T follicular helper cell (primary cell): ENCODE results near the gene SERTAD1.

Source experiments
- DNase-seq: peaks from one replicate; pipeline ENCODE4 v3.0.0-alpha.2; 2020; ENCODE audit warnings: low read depth

Gene SERTAD1

GRCh38 chr19:40400559-40400958 is 25.2 kb downstream of the SERTAD1 start:
- DNase-seq = no peak

GRCh38 chr19:40398417-40399131 is 27.2 kb downstream of the SERTAD1 start:
- peak; percentile 57 for DNase-seq

DNA sequence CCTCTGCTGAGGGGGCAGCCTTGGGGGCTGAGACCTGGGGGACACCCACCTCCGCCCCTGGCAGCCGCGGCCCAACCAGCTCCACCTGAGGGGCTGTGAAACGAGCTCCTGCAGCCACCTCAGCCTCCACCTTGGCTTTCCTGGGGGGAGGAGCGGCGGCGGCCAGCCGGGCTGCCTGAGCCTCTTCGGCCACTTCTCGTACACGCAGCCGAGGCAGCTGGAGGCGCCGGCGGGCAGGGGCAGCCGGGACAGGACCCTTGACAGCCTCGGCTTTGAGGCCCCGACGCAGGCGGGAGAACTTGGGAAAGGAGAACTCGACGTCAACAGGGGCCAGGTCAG is 28.3 kb downstream of the SERTAD1 start:
- DNase-seq = no peak

GRCh38 chr19:40396886-40397567 is 28.8 kb downstream of the SERTAD1 start:
- DNase-seq = no peak

DNA sequence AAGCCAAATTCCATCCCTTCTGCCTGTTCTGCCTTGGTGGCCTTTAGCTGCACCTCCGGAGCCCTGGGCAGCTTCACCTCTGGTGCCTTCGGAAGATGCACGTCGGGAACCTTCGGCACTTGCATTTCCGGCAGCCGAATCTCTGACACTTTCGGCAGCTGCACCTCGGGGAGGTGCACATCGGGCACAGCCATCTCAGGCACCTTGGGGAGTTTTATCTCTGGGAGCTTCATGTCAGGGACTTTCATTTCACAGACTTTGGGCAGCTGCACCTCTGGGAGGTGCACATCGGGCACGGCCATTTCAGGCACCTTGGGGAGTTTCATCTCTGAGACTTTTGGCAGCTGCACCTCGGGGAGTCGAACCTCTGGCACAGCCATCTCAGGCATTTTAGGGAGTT is 29.8 kb downstream of the SERTAD1 start:
- DNase-seq = no peak

DNA sequence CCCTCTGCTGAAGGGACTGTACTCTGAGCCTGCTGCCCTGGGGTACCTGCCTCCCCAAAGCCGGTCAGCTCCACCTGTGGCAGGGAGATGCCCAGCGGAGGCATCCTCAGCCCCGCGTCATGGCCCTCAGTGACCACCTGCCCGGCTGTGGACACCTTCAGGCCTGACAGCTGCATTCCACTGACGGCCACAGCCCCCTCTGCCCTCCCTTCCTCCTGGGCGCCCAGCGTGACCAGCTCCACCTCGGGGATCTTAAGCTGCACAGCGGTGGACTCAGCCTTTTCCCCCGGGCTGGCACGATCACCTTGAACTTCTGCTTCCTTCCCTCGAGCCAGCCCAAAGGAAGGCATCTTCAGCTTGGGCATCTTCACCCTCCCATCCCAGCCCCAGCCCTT is 31.0 kb downstream of the SERTAD1 start:
- no peak for DNase-seq

DNA sequence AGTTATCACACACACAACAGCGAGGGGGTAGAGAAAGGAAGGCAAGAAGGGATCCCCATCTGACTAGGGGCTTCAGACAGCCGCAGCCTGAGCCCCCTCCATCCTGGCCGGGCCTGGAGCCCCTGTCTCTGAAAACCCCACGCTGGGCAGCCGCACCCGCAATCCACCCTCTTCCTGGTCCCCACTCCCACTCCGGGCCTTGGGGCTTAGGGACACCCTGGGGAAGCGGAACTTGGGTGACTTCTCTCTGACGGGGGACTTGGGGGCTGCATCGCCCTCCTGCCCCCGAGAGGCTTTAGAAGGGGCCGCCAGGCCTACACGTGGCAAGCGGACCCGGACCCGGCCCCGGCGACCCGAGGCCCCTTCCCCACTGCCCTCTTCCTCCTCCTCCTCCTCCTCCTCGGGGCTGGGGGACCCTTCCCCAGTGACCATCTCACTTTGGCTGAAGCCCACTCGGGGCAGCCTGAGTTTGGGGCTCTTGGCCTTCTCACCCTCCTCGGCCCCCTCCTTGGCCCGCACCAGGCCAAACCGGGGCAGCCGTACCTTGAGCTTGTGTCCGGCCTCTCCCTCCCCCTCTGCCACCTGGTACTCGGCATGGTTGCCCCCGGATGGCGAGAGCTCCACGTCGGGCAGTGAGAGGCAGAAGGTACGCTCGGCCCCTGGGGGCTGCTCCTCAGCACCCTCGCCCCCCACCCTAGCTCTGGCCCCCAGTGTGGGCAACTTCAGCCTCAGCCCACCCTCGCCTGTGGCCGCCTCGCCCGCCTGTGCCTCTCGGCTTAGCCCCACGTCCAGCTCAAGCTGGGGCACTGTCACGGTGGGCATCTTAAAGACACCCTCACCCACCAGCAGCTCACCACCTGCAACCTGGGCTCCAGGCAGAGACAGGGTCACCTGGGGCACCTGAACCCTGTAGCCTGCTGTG is 31.6 kb downstream of the SERTAD1 start:
- no peak for DNase-seq

DNA sequence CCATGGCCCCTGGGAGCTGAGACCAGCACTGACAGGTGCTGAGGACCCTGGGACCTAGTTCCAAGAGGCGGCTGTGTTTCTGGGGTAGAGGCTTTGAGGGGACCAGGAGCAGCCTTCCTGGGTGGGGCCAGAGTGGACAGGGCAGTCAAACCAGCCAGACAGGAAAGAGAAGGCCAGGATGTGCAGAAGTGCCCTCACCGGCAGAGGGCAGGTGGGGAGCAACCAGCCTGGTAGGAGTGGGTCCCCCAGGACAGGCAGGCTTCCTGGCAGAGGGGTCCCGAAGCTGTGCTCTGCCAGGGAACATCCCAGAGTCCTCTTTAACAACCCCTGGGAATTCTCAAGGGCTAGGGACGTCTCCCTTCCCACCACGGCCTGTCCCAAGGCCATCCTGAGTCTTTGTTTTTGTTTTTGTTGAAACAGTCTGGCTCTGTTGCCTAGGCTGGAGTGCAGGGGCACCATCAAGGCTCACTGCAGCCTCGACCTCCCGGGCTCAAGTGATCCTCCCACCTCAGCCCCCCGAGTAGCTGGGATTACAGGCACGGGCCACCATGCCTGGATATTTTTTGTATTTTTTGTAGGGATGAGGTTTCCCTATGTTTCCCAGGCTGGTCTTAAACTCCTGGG is 32.8 kb downstream of the SERTAD1 start:
- DNase-seq = no peak

GRCh38 chr19:40392123-40392522 is 33.7 kb downstream of the SERTAD1 start:
- no peak for DNase-seq

DNA sequence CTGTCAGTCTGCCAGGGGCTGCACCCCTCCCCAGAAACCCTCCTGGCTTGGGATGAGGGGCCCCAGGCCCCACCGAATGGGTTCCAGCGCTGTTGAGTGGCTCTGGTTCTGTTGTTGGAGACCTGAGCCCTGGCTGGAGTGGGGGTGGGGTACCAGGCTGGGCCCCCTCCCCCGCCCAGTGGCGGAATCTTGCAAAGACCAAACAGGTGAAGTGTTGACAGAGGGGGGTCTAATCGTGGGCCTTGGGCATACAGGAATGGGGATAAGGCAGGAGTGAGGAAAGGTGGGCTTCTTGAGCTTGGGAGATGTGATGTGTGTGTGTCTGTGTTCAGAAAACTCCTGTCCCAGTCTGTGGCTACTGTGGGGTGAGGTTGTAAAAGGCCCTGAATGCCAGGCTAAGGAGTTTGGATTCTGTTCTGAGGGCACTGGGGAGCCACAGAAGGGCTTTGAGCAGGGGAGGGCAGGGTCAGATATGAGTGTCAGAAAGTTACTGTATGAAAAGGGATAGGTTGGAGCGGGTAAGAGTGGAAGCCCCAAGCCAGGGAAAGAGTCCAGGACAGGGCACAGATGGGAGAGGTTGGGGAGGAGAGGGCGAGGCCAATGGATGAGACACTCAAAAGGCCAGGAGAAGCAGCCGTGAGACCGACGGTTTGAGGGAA is 35.6 kb downstream of the SERTAD1 start, which contains the start of gene HIPK4:
Gene HIPK4 (minus strand): TSS at position 98 of the 659 bp plus-strand sequence. CDS start 279 bp downstream, outside the sequence.
- DNase-seq = no peak

- no peak for DNase-seq
Observed at GRCh38 chr19:40389404-40390083, 36.2 kb downstream of the SERTAD1 start.

DNA sequence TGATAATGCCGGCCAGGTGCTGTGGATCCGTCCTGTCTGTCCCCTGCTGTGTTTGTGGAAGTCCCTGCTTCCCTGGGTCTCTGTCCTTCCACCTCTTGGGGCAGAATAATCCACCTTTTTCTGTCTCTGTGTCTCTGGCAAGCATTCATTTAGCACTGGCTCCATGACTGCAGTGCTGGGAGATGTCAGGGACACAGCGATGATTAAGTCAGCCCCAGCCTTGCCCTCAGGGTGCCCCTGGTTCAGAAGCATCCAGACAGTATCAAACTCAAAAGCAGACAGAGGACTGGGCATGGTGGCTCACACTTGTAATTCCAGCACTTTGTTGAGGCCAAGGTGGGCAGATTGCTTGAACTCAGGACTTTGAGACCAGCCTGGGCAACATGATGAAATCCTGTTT is 37.3 kb downstream of the SERTAD1 start:
- DNase-seq = no peak

- no peak for DNase-seq
Observed at GRCh38 chr19:40387155-40387554, 38.6 kb downstream of the SERTAD1 start.

DNA sequence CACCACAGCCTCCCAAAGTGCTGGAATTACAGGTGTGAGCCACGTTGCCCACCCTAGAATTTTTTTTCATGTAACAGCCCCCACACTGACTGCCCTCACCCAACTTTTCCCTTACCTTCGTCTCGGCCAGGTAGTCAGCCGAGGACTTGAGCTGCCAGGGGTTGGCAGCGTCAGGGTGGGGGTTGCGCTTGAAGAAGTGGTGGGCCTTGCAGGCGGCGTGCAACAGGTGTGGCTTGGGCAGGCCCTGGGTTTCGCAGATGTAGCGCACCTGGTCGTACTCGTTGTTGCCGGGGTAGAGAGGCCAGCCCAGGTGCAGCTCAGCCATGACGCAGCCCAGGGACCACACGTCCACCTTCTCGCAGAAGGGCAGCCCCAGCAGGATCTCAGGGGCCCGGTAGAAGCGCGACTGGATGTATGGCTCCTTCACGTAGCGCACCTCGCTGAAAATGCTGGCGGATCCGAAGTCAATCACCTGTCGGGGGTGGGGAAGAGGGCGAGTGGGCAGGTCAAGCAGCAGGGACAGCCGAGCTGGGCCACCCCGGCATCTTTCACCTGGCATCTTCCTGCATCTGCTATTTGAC is 42.0 kb downstream of the SERTAD1 start:
- DNase-seq = no peak

DNA sequence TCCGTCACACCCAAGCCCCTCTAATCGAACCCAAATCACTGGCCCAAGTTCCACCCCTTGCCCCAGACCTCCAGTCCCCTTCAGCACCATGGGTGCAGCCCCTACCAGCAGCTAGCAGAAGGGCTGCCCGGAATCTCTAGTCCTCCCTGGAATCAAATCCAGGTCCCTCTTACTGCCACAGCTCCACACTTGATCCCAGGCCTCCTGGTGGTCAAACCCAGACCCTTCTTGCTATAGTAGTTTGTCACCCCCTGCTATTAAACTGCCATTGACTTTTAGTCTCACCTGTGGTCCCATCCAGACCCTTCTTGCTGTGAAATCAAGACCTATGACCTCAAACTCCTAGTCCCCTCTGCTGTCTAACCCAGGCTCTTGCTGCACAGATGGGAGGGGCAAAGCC is 44.5 kb downstream of the SERTAD1 start:
- DNase-seq = no peak

GRCh38 chr19:40380199-40381037 is 45.4 kb downstream of the SERTAD1 start:
- DNase-seq = no peak

DNA sequence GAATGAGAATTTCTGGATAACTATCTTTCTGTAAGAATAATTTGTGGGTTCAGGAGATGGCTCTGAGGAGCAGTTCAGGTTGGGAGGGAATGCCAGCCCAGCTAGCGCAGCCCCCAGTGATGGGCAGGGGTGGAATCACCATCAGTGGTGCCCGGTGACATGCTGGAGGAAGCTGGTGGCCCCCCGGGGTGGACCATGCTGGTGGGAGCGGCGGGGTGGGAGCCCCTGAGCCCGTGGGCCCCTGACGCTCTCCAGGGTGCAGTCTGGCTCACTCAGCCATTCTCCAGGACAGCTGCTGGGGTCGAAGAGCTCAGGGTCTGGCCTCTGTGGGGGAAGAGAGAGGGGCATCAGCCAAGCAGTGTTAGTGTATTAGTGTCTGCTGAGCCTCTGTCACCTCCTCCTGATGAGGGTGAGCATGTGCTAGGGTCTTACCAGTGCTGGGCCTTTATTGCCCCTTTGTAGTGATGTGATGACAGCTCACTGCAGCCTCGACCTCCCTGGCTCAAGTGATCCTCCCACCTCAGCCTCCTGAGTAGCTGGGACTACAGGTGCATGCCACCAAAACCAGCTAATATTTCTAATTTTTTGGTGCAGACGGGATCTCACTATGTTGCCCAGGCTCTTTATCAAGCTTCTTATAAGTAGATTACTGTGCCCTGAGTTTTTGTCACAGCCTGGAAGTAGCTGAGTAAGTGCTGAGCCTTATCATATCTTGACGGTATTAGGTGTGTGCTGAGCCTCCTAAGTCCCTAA is 46.2 kb downstream of the SERTAD1 start:
- DNase-seq = no peak

GRCh38 chr19:40378509-40378908 is 47.3 kb downstream of the SERTAD1 start:
- no peak for DNase-seq

DNA sequence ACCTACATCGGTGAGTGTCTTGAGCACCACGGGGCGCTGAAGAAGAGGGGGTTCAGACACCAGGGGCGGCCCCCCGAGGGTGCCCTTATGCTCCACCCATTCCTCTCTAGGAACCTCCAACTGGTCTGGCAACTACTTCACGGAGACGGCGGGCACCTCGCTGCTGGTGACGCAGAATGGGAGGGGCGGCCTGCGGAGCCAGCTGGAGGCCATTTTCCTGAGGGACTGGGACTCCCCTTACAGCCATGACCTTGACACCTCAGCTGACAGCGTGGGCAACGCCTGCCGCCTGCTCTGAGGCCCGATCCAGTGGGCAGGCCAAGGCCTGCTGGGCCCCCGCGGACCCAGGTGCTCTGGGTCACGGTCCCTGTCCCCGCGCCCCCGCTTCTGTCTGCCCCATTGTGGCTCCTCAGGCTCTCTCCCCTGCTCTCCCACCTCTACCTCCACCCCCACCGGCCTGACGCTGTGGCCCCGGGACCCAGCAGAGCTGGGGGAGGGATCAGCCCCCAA is 47.9 kb downstream of the SERTAD1 start:
- no peak for DNase-seq
